GM19239 (cell line): Measurements from ENCODE around the gene ARL8A.

Experiments used
- DNase-seq: peaks from one replicate; pipeline ENCODE4 v3.0.0; 2011; ENCODE audit warnings: low spot score; ENCODE audit not compliant: insufficient read length
- FAIRE-seq: peaks from 2 replicates; lab custom pipeline; 2011; peaks lifted over from hg19 to GRCh38; lab: Jason Lieb, UNC

The ARL8A gene

DNA sequence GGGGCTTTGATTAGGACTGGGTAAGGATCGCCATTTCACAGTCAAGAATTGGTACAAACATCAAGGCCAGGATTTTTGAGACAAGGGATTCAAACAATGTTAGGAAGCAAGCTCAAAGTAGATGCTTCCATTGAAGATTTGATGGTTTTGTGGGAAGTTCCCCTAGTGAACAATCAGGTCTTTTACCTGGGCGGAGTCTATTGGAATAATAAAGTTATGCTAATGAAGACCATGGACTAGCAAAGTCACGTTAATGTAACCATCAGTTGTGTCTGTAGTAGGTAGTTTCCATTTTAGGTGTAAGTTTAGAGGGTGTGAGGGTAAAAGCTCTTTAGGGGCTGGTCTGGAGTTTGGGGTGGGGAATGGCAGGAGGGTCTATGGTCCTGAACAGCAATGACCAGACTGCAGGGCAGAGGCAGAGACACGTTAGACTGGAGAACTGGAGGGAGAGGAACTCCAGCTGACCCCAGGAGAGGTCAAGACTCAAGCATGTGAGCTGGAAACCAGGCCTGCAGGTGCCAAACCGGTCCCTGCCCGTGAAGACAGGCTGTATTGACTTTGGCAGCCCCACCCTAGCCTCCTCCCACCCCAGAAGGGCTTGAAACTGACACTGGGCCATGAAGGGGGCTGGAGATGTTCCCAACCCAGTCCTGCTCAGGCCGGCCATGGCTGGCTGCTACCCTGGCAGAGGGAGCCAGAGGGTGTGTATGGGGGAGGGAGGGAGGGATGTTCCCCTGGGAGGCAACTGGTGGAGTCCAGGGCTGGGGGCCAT, 57.8 kb downstream of the ARL8A start:
- FAIRE-seq (no peak), DNase-seq (no peak)

DNA sequence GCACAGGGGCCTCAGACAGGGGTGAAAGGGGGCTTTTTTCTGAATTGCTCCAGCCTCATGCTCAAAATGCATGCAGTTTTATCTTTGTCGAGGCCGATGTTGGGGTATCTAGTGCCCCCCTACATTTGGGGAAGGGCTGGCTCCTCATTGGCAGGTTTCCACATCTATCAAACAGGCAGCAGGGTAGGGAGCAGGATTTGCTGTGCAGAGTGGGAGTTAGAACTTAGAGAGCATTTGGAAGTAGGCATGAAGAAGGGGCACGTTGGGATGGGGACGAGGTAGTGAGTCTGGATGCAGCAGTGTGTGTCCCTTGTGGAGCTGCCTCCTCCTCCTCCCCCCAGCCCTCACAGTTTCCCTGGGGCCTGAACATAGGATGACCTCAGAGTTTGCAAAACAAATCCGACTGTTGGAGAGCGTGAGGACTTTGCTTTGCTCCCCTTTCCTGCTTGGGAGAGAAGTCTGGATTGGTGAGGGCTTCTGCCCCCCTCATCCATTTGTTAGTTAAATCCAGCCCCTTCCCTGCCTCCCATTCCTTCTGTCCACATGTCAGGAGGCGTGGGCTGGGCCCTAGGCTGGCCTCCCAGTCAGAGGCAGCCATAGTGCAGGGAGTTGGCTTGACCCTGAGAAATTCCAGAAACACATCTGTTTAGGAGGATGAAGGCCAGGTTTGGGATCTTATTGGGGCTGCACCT, 58.7 kb downstream of the ARL8A start:
- DNase-seq (no peak), FAIRE-seq (no peak)

DNA sequence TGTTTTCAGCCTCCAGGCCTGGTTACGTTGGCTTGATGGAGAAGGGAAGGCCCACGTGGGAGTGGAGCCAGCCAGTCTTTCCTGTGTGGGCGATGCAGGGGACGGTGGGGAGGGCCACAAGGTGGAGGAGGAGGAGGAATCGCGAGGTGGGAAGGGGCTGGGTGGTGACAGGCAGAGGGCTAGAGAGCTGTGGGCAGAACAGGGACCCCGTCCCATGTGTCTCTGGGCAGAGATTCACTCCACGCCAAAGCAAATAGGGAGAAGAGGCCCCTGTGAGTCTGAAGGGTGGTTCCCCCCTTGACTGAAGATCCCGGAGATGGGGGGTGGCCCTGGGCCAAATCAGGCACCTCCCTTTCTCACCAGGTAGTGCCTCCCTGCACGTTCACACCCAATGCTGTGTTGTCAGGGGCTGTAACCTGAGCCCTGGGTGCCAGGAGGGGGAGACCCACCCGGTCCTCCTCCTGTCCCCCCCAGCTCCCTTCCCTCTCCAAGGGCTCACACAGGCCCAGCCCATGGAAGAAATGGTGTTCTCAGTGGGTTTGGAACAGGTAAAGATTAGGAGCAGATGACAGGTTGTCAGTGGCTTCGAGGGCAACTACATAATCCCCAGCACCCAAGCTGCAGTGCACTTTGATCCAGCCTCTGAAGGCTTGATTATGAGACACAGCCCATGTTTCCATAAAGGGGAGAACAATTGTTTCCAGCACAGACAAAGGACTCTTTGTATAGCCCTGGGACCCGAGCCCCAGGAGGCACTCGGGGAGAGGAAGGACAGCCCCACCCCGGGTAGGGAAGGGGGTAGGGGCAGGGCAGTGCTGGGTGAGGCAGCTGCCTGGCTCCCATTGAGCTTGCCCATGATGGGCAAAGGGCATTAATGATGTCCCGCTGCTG, 59.5 kb downstream of the ARL8A start:
- FAIRE-seq: no peak

More for the DNA sequence above, 59.5 kb downstream of the ARL8A start:
- no peak for DNase-seq
